IgD-negative memory B cell (primary cell): ENCODE data around the gene SLC34A3. TPM values are rescaled to one million over a fixed set of nuclear protein-coding genes. Genes with fewer than 3 reads are reported as not detected.

Experiments
- H3K27ac Mint-ChIP-seq, 3 donors: one replicate each; pipeline ENCODE4 v1.8.0; 2020 to 2022; ENCODE audit warnings: mild to moderate bottlenecking in 3 of 3, mixed read lengths in 3 of 3, moderate library complexity in 1 of 3
- H3K27me3 Mint-ChIP-seq: one replicate; pipeline ENCODE4 v1.8.0; 2021; ENCODE audit warnings: mixed read lengths
- H3K36me3 Mint-ChIP-seq: one replicate; pipeline ENCODE4 v1.8.0; 2020; ENCODE audit warnings: mild to moderate bottlenecking, mixed read lengths
- H3K4me1 Mint-ChIP-seq, 3 donors: one replicate each; pipeline ENCODE4 v1.8.0; 2020 to 2022; ENCODE audit warnings: mixed read lengths in 3 of 3, mild to moderate bottlenecking in 1 of 3
- H3K4me3 Mint-ChIP-seq, 4 donors: one replicate each; pipeline ENCODE4 v1.8.0; 2020 to 2022; ENCODE audit warnings: mild to moderate bottlenecking in 4 of 4, mixed read lengths in 4 of 4, moderate library complexity in 3 of 4
- H3K9me3 Mint-ChIP-seq, 3 donors: one replicate each; pipeline ENCODE4 v1.8.0; 2020 to 2021; ENCODE audit warnings: mixed read lengths in 3 of 3, mild to moderate bottlenecking in 1 of 3
- polyA plus RNA-seq: library from polyadenylated mRNA; unstranded; fragments of 300-500 nt; fragmentation: Illumina TruSeq; gene quantifications from one replicate; pipeline ENCODE4 v1.2.3, GENCODE V29; 2021

SLC34A3 gene
- polyA plus RNA-seq, 1 donor from 2014 or later = not detected

GRCh38 chr9:137245450-137246421 is 15.0 kb downstream of the SLC34A3 start:
- Mint-ChIP-seq H3K36me3 (no peaks in the 10 kb centered on the region), H3K4me3 (peak overlapping the region in 1 of 4 donors; percentile 59), H3K27me3 (no peaks in the 10 kb centered on the region), H3K27ac (peak overlapping the region in 1 of 3 donors; percentile 67), H3K9me3 (no peaks in the 10 kb centered on the region), H3K4me1 (peaks cover 6 to 11% (median 8%) of the 10 kb centered on the region in 3 donors)

GRCh38 chr9:137247135-137247915 is 16.6 kb downstream of the SLC34A3 start:
- H3K36me3 Mint-ChIP-seq = no peaks in the 10 kb centered on the region
- H3K9me3 Mint-ChIP-seq = no peaks in the 10 kb centered on the region
- peaks cover 4 to 6% (median 6%) of the 10 kb centered on the region in 3 donors for H3K4me1 Mint-ChIP-seq
- no peak overlapping the region for H3K4me3 Mint-ChIP-seq
- H3K27me3 Mint-ChIP-seq = no peaks in the 10 kb centered on the region
- H3K27ac Mint-ChIP-seq = no peak overlapping the region

- H3K36me3 Mint-ChIP-seq = no peaks in the 10 kb centered on the region
- no peak overlapping the region for H3K27ac Mint-ChIP-seq
- H3K4me1 Mint-ChIP-seq = peaks cover 0 to 6% (median 2%) of the 10 kb centered on the region in 3 donors
- no peaks in the 10 kb centered on the region for H3K27me3 Mint-ChIP-seq
- H3K4me3 Mint-ChIP-seq = no peak overlapping the region
- no peaks in the 10 kb centered on the region for H3K9me3 Mint-ChIP-seq
Measured at GRCh38 chr9:137247916-137248175, 17.1 kb downstream of the SLC34A3 start.

GRCh38 chr9:137250329-137251193 is 19.9 kb downstream of the SLC34A3 start:
- Mint-ChIP-seq H3K27me3 (no peaks in the 10 kb centered on the region), H3K4me1 (peaks cover 0 to 6% (median 5%) of the 10 kb centered on the region in 3 donors), H3K36me3 (no peaks in the 10 kb centered on the region), H3K9me3 (no peaks in the 10 kb centered on the region), H3K27ac (peak overlapping the region in 1 of 3 donors; percentile 74), H3K4me3 (peak overlapping the region in 1 of 4 donors; percentile 43)

GRCh38 chr9:137251194-137251461 is 20.4 kb downstream of the SLC34A3 start, which contains the start of gene STPG3:
TSS of gene STPG3 (plus strand) at chr9:137251286. CDS start at chr9:137251287, 1 bp downstream.
- Mint-ChIP-seq H3K27me3 (no peaks in the 10 kb centered on the region), H3K9me3 (no peaks in the 10 kb centered on the region), H3K36me3 (no peaks in the 10 kb centered on the region), H3K4me1 (peaks cover 0 to 7% (median 5%) of the 10 kb centered on the region in 3 donors), H3K4me3 (peak within 1 kb of the TSS in 1 of 4 donors; percentile 43), H3K27ac (peak within 1 kb of the TSS in 1 of 3 donors; percentile 74)

- H3K4me1 Mint-ChIP-seq = peaks cover 0 to 12% (median 5%) of the 10 kb centered on the region in 3 donors
- H3K27me3 Mint-ChIP-seq = no peaks in the 10 kb centered on the region
- no peak overlapping the region for H3K27ac Mint-ChIP-seq
- H3K9me3 Mint-ChIP-seq = no peaks in the 10 kb centered on the region
- no peak overlapping the region for H3K4me3 Mint-ChIP-seq
- no peaks in the 10 kb centered on the region for H3K36me3 Mint-ChIP-seq
Measured at GRCh38 chr9:137251490-137252268, 21.0 kb downstream of the SLC34A3 start.

GRCh38 chr9:137252555-137253506 is 22.1 kb downstream of the SLC34A3 start:
- H3K9me3 Mint-ChIP-seq = no peaks in the 10 kb centered on the region
- peak overlapping the region in 3 of 4 donors; percentile 65 to 97 (median 79) for H3K4me3 Mint-ChIP-seq
- H3K36me3 Mint-ChIP-seq = peaks cover 1% of the 10 kb centered on the region
- peaks cover 0 to 16% (median 5%) of the 10 kb centered on the region in 3 donors for H3K4me1 Mint-ChIP-seq
- no peaks in the 10 kb centered on the region for H3K27me3 Mint-ChIP-seq
- peak overlapping the region in 1 of 3 donors; percentile 88 for H3K27ac Mint-ChIP-seq

- Mint-ChIP-seq H3K4me1 (peaks cover 0 to 16% (median 5%) of the 10 kb centered on the region in 3 donors), H3K9me3 (no peaks in the 10 kb centered on the region), H3K4me3 (peak overlapping the region; percentile 78 to 97 (median 86)), H3K27me3 (no peaks in the 10 kb centered on the region), H3K27ac (peak overlapping the region in 2 of 3 donors; percentile 33 to 88), H3K36me3 (peaks cover 1% of the 10 kb centered on the region)
Measured at GRCh38 chr9:137253717-137254623, 23.3 kb downstream of the SLC34A3 start.

- Mint-ChIP-seq H3K36me3 (peaks cover 1% of the 10 kb centered on the region), H3K9me3 (no peaks in the 10 kb centered on the region), H3K27ac (peak within 1 kb of the TSS; percentile 13 to 92 (median 89)), H3K4me3 (peak within 1 kb of the TSS; percentile 89 to 97 (median 93)), H3K27me3 (no peaks in the 10 kb centered on the region), H3K4me1 (peaks cover 0 to 16% (median 5%) of the 10 kb centered on the region in 3 donors)
Measured at GRCh38 chr9:137254624-137255447, 24.1 kb downstream of the SLC34A3 start, which contains the start of gene NELFB. TSS of gene NELFB (plus strand) at chr9:137255327.

- H3K27ac Mint-ChIP-seq = peak overlapping the region; percentile 13 to 92 (median 89)
- H3K36me3 Mint-ChIP-seq = peaks cover 1% of the 10 kb centered on the region
- no peaks in the 10 kb centered on the region for H3K9me3 Mint-ChIP-seq
- H3K4me3 Mint-ChIP-seq = peak overlapping the region; percentile 89 to 96 (median 92)
- peaks cover 0 to 16% (median 5%) of the 10 kb centered on the region in 3 donors for H3K4me1 Mint-ChIP-seq
- H3K27me3 Mint-ChIP-seq = no peaks in the 10 kb centered on the region
Measured at GRCh38 chr9:137255448-137256114, 24.9 kb downstream of the SLC34A3 start.

GRCh38 chr9:137256362-137256761 is 25.7 kb downstream of the SLC34A3 start:
- Mint-ChIP-seq H3K4me1 (peaks cover 0 to 16% (median 5%) of the 10 kb centered on the region in 3 donors), H3K27ac (peak overlapping the region in 1 of 3 donors; percentile 13), H3K9me3 (no peaks in the 10 kb centered on the region), H3K27me3 (no peaks in the 10 kb centered on the region), H3K4me3 (peak overlapping the region; percentile 89 to 96 (median 92)), H3K36me3 (peaks cover 1% of the 10 kb centered on the region)
